HG02840 (cell line): ENCODE data around the gene HBM.
"Not testable (repeated sequence)": the region's sequence is repeated elsewhere in the genome, so short reads cannot be mapped to it uniquely, and the experiment has no call there.

Source experiments
- ATAC-seq: cut with Tn5 transposase; IDR thresholded peaks from one replicate; pipeline ENCODE4 v1.9.1; 2021; ENCODE audit warnings: mild to moderate bottlenecking, moderate library complexity, moderate number of reproducible peaks; ENCODE audit not compliant: unreplicated experiment, low FRiP score

The HBM gene

GRCh38 chr16:144797-145252 is 21.0 kb upstream of the HBM start:
- no peak for ATAC-seq

GRCh38 chr16:146646-147045 is 19.1 kb upstream of the HBM start:
- ATAC-seq = no peak

- ATAC-seq = no peak
Measured at GRCh38 chr16:149024-149660, 16.6 kb upstream of the HBM start.

- no peak for ATAC-seq
Measured at GRCh38 chr16:152141-153128, 13.3 kb upstream of the HBM start, which contains the start of gene HBZ. Gene HBZ, plus strand, starts transcription at chr16:152644. Its CDS starts 266 bp downstream, at chr16:152910.

- ATAC-seq = not testable (repeated sequence)
Measured at GRCh38 chr16:153129-153521, 12.7 kb upstream of the HBM start.

- not testable (repeated sequence) for ATAC-seq
Measured at GRCh38 chr16:153550-154216, 12.1 kb upstream of the HBM start.

- ATAC-seq = no peak
Measured at GRCh38 chr16:154217-155030, 11.4 kb upstream of the HBM start.

- no peak for ATAC-seq
Measured at GRCh38 chr16:155031-155398, 10.8 kb upstream of the HBM start.

- no peak for ATAC-seq
Measured at GRCh38 chr16:159136-159849, 6.5 kb upstream of the HBM start.

GRCh38 chr16:160242-160641 is 5.5 kb upstream of the HBM start:
- ATAC-seq = not testable (repeated sequence)

GRCh38 chr16:160691-161190 is 5.0 kb upstream of the HBM start:
- ATAC-seq = no peak

- no peak for ATAC-seq
Measured at GRCh38 chr16:162271-162991, 3.3 kb upstream of the HBM start.

- not testable (repeated sequence) for ATAC-seq
Measured at GRCh38 chr16:163139-163538, 2.6 kb upstream of the HBM start.

GRCh38 chr16:163696-164095 is 2.1 kb upstream of the HBM start:
- not testable (repeated sequence) for ATAC-seq

GRCh38 chr16:164134-164823 is 1.5 kb upstream of the HBM start:
- not testable (repeated sequence) for ATAC-seq

- ATAC-seq = no peak
Measured at GRCh38 chr16:164827-165538, 795 bp upstream of the HBM start.

GRCh38 chr16:166375-167121 is 770 bp downstream of the HBM start:
- no peak for ATAC-seq
